ENCODE measurements around the gene CD164. TPM values are rescaled to one million over a fixed set of nuclear protein-coding genes. Genes with fewer than 3 reads are reported as not detected.

CD164 gene
- total and polyA plus RNA-seq, 3 experiments from 2014 or later = 246 to 291 (median 259) TPM

DNA sequence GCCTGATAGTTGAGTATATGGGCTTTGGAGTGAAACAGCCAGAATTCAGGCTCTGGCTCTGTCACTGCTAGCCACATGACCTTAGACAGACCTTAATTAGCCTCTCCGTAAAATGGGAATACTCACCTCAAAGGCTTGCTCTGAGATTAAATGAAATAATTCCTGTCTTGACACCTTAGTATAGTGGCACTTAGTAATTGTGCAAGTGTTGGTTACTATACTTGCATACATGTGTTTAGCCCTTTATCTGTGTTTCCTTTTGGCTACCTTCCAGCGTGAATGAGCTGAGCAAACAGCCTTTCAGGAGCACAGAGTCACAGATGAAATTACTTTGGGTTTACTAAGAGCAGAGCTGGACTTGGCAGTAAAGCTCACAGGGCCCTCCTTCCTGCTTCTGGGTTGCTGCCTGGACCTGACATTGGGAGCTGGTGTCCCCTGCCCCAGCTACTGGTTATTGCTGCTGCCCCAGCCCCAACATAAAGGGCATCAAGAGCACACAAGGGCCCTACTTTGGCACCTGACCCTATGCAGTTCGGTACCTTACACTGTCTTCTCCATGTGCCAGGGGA lies 32.8 kb downstream of the CD164 start:
- H3K27me3 Mint-ChIP-seq = peaks cover 0 to 1% of the 10 kb centered on the region in 2 donors
- peaks cover 3 to 15% (median 7%) of the 10 kb centered on the region in 3 donors for H3K4me1 Mint-ChIP-seq
- ChIA-PET CTCF (no interaction called here), POLR2A (interaction anchor here (0.6 to 1.5 kb wide), 2 partner anchors 34 to 216 kb away, joined by 5 to 7 read pairs; no protein-coding TSS in a partner anchor)
- Histone ChIP-seq H3K27me3 (ENCODE audit: insufficient read depth, low read length, poor library complexity, severe bottlenecking) (no peaks in the 10 kb centered on the region), H3K4me1 (ENCODE audit: insufficient read depth, low read length) (no peaks in the 10 kb centered on the region), H3K27ac (ENCODE audit: low read depth, low read length) (peak overlapping the region; percentile 43), H3K4me3 (ENCODE audit: low read length) (no peak overlapping the region), H3K9me3 (ENCODE audit: low read length) (no peaks in the 10 kb centered on the region), H3K36me3 (ENCODE audit: insufficient read depth, low read length) (no peaks in the 10 kb centered on the region)
- H3K27ac Mint-ChIP-seq = peak overlapping the region in 4 of 8 donors; percentile 26 to 79 (median 54)
- H3K36me3 Mint-ChIP-seq = peaks cover 6 to 21% (median 17%) of the 10 kb centered on the region in 3 donors
- DNase-seq = no peak
- H3K9me3 Mint-ChIP-seq = no peaks in the 10 kb centered on the region
- no peak overlapping the region for H3K4me3 Mint-ChIP-seq

DNA sequence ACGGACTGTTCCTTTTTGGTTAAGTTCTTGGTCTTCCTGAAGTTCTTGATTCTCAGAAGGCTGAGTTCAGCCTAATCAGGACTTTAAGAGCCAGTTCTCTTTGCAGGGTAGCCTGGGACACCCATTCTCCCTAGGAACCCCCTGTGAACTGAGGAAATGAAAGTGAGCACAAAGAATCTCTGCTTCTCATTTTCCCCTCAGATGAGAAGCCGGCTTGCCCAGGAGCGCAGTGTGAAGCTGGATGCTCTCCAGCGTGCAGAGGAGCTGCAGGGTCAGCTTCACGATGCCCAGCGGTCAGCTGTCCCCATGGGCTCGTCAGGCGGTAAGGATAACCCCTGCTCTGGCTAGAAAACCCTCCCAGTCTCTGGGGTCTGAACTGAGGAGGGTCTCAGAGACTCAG lies 34.0 kb downstream of the CD164 start:
- peaks cover 0 to 1% of the 10 kb centered on the region in 2 donors for H3K27me3 Mint-ChIP-seq
- H3K4me3 Mint-ChIP-seq = no peak overlapping the region
- H3K9me3 Mint-ChIP-seq = no peaks in the 10 kb centered on the region
- ChIA-PET POLR2A (no interaction called here), CTCF (no interaction called here)
- DNase-seq = no peak
- no peaks in the 10 kb centered on the region for H3K9me3 ChIP-seq (ENCODE audit: low read length)
- no peaks in the 10 kb centered on the region for H3K4me1 ChIP-seq (ENCODE audit: insufficient read depth, low read length)
- H3K4me1 Mint-ChIP-seq = peaks cover 3 to 15% (median 7%) of the 10 kb centered on the region in 3 donors
- H3K27ac ChIP-seq (ENCODE audit: low read depth, low read length) = no peak overlapping the region
- H3K4me3 ChIP-seq (ENCODE audit: low read length) = no peak overlapping the region
- no peaks in the 10 kb centered on the region for H3K27me3 ChIP-seq (ENCODE audit: insufficient read depth, low read length, poor library complexity, severe bottlenecking)
- no peaks in the 10 kb centered on the region for H3K36me3 ChIP-seq (ENCODE audit: insufficient read depth, low read length)
- H3K36me3 Mint-ChIP-seq = peaks cover 4 to 15% (median 11%) of the 10 kb centered on the region in 3 donors
- H3K27ac Mint-ChIP-seq = peak overlapping the region in 2 of 8 donors; percentile 24 to 36

DNA sequence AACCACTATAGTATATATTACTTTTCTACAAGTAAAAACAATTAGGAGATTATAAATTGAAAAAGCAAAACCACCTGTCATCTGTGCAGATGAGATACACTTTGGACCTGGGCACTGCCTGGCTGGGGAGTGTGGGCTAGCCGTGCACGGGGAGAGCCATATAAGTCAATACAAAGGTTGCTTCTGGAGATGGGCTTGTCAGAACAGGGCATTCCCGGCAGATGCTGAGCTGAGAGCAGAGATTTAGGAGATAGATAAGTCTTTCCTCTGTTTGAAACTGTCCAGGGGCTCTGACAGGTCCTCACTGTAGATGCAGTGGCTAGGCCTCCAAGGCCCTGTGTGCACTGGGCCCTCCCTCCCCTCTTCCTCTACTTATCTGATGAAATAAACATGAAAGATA lies 34.5 kb downstream of the CD164 start:
- Histone ChIP-seq H3K4me3 (ENCODE audit: low read length) (no peak overlapping the region), H3K36me3 (ENCODE audit: insufficient read depth, low read length) (no peaks in the 10 kb centered on the region), H3K4me1 (ENCODE audit: insufficient read depth, low read length) (no peaks in the 10 kb centered on the region), H3K9me3 (ENCODE audit: low read length) (no peaks in the 10 kb centered on the region), H3K27me3 (ENCODE audit: insufficient read depth, low read length, poor library complexity, severe bottlenecking) (no peaks in the 10 kb centered on the region), H3K27ac (ENCODE audit: low read depth, low read length) (no peak overlapping the region)
- no peak for DNase-seq
- CTCF ChIA-PET = no interaction called here
- no peak overlapping the region for H3K4me3 Mint-ChIP-seq
- H3K27ac Mint-ChIP-seq = no peak overlapping the region
- POLR2A ChIA-PET = no interaction called here
- H3K36me3 Mint-ChIP-seq = peaks cover 0 to 13% (median 6%) of the 10 kb centered on the region in 3 donors
- H3K9me3 Mint-ChIP-seq = no peaks in the 10 kb centered on the region
- peaks cover 3 to 15% (median 7%) of the 10 kb centered on the region in 3 donors for H3K4me1 Mint-ChIP-seq
- peaks cover 0 to 1% of the 10 kb centered on the region in 2 donors for H3K27me3 Mint-ChIP-seq

DNA sequence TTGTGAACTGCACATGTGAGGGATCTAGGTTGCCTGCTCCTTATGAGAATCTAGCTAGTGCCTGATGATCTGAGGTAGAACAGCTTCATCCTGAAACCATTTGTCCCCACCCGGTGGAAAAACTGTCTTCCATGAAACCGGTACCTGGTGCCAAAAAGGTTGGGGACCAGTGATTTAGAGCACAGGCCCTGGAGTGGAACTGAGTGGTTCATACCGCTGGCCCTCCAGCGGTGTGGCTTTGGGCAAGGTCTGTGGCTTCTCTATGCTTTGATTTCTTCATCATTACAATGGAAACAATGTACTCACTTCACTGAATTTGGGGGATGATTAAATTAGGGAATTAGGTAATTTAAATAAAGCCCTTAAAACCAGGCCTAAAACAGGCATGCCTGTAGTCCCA lies 36.3 kb downstream of the CD164 start:
- H3K36me3 ChIP-seq (ENCODE audit: insufficient read depth, low read length) = no peaks in the 10 kb centered on the region
- POLR2A ChIA-PET = no interaction called here
- no peaks in the 10 kb centered on the region for H3K4me1 ChIP-seq (ENCODE audit: insufficient read depth, low read length)
- no peak overlapping the region for H3K4me3 Mint-ChIP-seq
- no peak for DNase-seq
- H3K4me3 ChIP-seq (ENCODE audit: low read length) = no peak overlapping the region
- H3K4me1 Mint-ChIP-seq = peaks cover 0 to 4% (median 0%) of the 10 kb centered on the region in 3 donors
- H3K27me3 Mint-ChIP-seq = peaks cover 0 to 1% of the 10 kb centered on the region in 2 donors
- CTCF ChIA-PET = no interaction called here
- H3K27ac ChIP-seq (ENCODE audit: low read depth, low read length) = no peak overlapping the region
- no peaks in the 10 kb centered on the region for H3K9me3 ChIP-seq (ENCODE audit: low read length)
- H3K9me3 Mint-ChIP-seq = no peaks in the 10 kb centered on the region
- peak overlapping the region in 1 of 8 donors; percentile 58 for H3K27ac Mint-ChIP-seq
- H3K27me3 ChIP-seq (ENCODE audit: insufficient read depth, low read length, poor library complexity, severe bottlenecking) = no peaks in the 10 kb centered on the region
- peaks cover 0 to 9% (median 3%) of the 10 kb centered on the region in 3 donors for H3K36me3 Mint-ChIP-seq

DNA sequence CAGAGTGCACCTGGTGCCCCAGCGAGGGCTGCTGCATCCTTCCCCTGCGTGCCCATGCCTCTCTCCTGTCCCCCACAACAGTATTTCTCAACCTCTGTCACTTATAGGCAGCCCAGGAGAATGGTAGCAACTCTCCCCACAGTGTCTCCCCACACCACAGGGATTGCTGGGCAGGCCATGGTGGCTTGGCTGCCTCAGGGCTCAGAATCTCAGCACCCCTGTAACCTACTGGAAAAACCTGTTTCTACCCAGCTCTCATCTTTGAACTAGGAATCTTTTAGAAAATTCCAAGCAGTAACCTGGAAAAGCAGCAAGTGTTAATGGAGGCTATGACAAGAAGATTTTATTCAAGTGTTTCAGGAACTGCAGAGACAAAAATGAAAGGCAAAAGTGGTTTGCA lies 38.0 kb downstream of the CD164 start:
- DNase-seq = no peak
- no peaks in the 10 kb centered on the region for H3K9me3 Mint-ChIP-seq
- H3K36me3 Mint-ChIP-seq = peaks cover 0 to 6% (median 5%) of the 10 kb centered on the region in 3 donors
- H3K4me1 ChIP-seq (ENCODE audit: insufficient read depth, low read length) = no peaks in the 10 kb centered on the region
- H3K4me3 ChIP-seq (ENCODE audit: low read length) = no peak overlapping the region
- peaks cover 0 to 1% of the 10 kb centered on the region in 2 donors for H3K27me3 Mint-ChIP-seq
- POLR2A ChIA-PET = no interaction called here
- CTCF ChIA-PET = no interaction called here
- H3K36me3 ChIP-seq (ENCODE audit: insufficient read depth, low read length) = no peaks in the 10 kb centered on the region
- peak overlapping the region in 1 of 8 donors; percentile 4 for H3K27ac Mint-ChIP-seq
- H3K4me3 Mint-ChIP-seq = no peak overlapping the region
- no peaks in the 10 kb centered on the region for H3K9me3 ChIP-seq (ENCODE audit: low read length)
- H3K4me1 Mint-ChIP-seq = no peaks in the 10 kb centered on the region
- no peak overlapping the region for H3K27ac ChIP-seq (ENCODE audit: low read depth, low read length)
- H3K27me3 ChIP-seq (ENCODE audit: insufficient read depth, low read length, poor library complexity, severe bottlenecking) = no peaks in the 10 kb centered on the region

DNA sequence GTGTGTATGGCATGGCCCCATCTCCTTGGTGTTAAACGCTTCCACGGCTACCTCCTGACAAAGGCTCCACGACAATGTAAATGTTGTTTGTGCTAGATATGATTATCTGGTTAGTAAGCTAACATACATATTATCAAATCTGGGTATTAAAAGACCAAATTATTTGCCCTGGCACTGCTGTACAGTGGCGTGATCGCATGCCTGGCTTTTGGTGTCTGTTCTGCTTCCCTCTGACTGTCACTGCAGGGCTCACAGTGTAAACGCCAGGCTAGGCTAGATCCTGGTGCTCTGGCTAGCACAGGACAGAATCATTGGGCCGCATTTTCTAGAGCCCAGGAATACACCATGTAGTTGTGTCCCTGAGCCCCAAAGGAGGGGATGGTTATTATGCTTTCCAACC lies 38.7 kb downstream of the CD164 start:
- CTCF ChIA-PET = no interaction called here
- no peaks in the 10 kb centered on the region for H3K27me3 ChIP-seq (ENCODE audit: insufficient read depth, low read length, poor library complexity, severe bottlenecking)

DNA sequence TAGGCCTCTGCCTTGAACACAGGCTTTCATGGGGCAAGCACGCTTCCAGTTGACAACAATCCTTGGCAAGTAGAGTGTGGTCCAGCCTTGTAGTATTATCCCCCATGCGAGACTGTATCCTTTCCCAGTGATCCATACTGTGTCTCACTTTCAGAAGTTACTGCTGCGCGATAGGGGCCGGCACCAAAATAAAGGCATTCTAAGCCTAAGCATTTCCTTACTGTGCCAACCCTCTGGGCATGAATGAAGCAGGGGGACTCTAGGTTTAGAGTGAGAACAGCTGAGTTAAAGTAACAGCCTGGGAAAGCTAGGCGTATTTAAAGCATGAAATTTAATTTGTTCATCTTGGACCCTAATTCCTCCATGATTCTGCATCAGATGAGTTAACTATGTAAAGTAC lies 39.4 kb downstream of the CD164 start:
- no peaks in the 10 kb centered on the region for H3K4me1 ChIP-seq (ENCODE audit: insufficient read depth, low read length)
- no peak for DNase-seq
- no peaks in the 10 kb centered on the region for H3K9me3 ChIP-seq (ENCODE audit: low read length)
- no peak overlapping the region for H3K4me3 ChIP-seq (ENCODE audit: low read length)
- Mint-ChIP-seq H3K4me3 (no peak overlapping the region), H3K36me3 (peaks cover 0 to 6% (median 5%) of the 10 kb centered on the region in 3 donors), H3K4me1 (no peaks in the 10 kb centered on the region), H3K9me3 (no peaks in the 10 kb centered on the region), H3K27me3 (peaks cover 0 to 1% of the 10 kb centered on the region in 2 donors), H3K27ac (no peak overlapping the region)
- no peak overlapping the region for H3K27ac ChIP-seq (ENCODE audit: low read depth, low read length)
- ChIA-PET CTCF (no interaction called here), POLR2A (no interaction called here)
- no peaks in the 10 kb centered on the region for H3K27me3 ChIP-seq (ENCODE audit: insufficient read depth, low read length, poor library complexity, severe bottlenecking)
- no peaks in the 10 kb centered on the region for H3K36me3 ChIP-seq (ENCODE audit: insufficient read depth, low read length)

More for the DNA sequence above, 38.7 kb downstream of the CD164 start:
- Histone ChIP-seq H3K9me3 (ENCODE audit: low read length) (no peaks in the 10 kb centered on the region), H3K27ac (ENCODE audit: low read depth, low read length) (no peak overlapping the region), H3K4me3 (ENCODE audit: low read length) (no peak overlapping the region), H3K36me3 (ENCODE audit: insufficient read depth, low read length) (no peaks in the 10 kb centered on the region), H3K4me1 (ENCODE audit: insufficient read depth, low read length) (no peaks in the 10 kb centered on the region)
- H3K9me3 Mint-ChIP-seq = no peaks in the 10 kb centered on the region
- DNase-seq = no peak
- H3K36me3 Mint-ChIP-seq = peaks cover 0 to 6% (median 5%) of the 10 kb centered on the region in 3 donors
- H3K4me1 Mint-ChIP-seq = no peaks in the 10 kb centered on the region
- no peak overlapping the region for H3K4me3 Mint-ChIP-seq
- POLR2A ChIA-PET = no interaction called here
- peak overlapping the region in 1 of 8 donors; percentile 73 for H3K27ac Mint-ChIP-seq
- peaks cover 0 to 1% of the 10 kb centered on the region in 2 donors for H3K27me3 Mint-ChIP-seq

DNA sequence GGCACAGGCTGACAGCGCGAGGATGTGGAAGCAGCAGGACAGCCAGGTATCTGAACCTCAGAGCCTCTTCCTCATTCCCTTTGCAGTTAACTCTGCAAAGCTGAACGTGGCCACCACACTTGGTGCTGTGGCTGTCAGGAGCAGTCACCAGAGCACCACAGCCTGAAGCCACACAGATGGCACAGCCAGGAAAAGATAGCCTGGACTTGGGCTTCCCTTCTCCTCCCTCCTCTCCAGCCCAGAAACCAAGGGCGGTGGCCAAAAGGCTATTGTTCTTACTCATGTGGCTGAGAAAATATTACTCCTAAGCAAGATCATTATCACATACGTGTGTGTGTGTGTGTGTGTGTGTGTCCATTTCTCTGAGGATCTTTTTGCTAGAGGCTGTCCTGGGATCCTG lies 39.8 kb downstream of the CD164 start:
- H3K36me3 Mint-ChIP-seq = peaks cover 0 to 6% (median 5%) of the 10 kb centered on the region in 3 donors
- Histone ChIP-seq H3K4me1 (ENCODE audit: insufficient read depth, low read length) (no peaks in the 10 kb centered on the region), H3K27me3 (ENCODE audit: insufficient read depth, low read length, poor library complexity, severe bottlenecking) (no peaks in the 10 kb centered on the region), H3K36me3 (ENCODE audit: insufficient read depth, low read length) (no peaks in the 10 kb centered on the region), H3K9me3 (ENCODE audit: low read length) (no peaks in the 10 kb centered on the region), H3K27ac (ENCODE audit: low read depth, low read length) (no peak overlapping the region), H3K4me3 (ENCODE audit: low read length) (no peak overlapping the region)
- ChIA-PET POLR2A (no interaction called here), CTCF (no interaction called here)
- H3K4me3 Mint-ChIP-seq = no peak overlapping the region
- peaks cover 0 to 1% of the 10 kb centered on the region in 2 donors for H3K27me3 Mint-ChIP-seq
- H3K9me3 Mint-ChIP-seq = no peaks in the 10 kb centered on the region
- H3K27ac Mint-ChIP-seq = no peak overlapping the region
- H3K4me1 Mint-ChIP-seq = no peaks in the 10 kb centered on the region
- no peak for DNase-seq
